ENCODE results near the gene EGLN3. TPM values are rescaled to one million over a fixed set of nuclear protein-coding genes. Genes with fewer than 3 reads are reported as not detected.
"Not testable (repeated sequence)": the region's sequence is repeated elsewhere in the genome, so short reads cannot be mapped to it uniquely, and the experiment has no call there.

The EGLN3 gene
- total RNA-seq, 2 donors from 2014 or later, result 10.8 to 11.4 TPM

DNA sequence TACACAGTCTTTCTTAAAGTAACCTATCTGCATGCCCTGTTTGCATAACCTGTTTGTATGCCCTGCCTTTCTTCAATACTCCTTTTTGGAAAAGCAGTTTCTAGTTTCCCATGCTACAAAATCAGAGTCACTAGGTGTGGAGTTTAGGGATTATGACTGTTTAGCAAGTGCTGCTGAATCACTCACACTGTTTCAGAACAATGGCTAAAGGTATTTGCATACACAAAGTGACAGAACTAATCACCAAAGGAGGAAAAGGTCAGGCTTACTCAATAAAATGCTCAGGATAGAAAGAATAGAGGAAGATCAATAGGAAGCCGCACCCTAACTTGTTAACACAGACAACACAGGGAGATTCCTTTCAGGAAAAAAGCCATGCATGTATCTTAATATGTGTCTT, 19.4 kb downstream of the EGLN3 start:
- Histone ChIP-seq H3K4me3 (no peak overlapping the region), H3K36me3 (no peaks in the 10 kb centered on the region), H3K27ac (no peak overlapping the region), H3K4me1 (ENCODE audit: control insufficient read depth in 1 of 2, low read depth in 2 of 2) (peaks cover 0 to 3% of the 10 kb centered on the region in 2 donors), H3K27me3 (replicated peaks; ENCODE audit: insufficient read depth) (no peaks in the 10 kb centered on the region), H3K9me3 (no peaks in the 10 kb centered on the region)
- ATAC-seq (ENCODE audit: insufficient number of reproducible peaks, low FRiP score, low read depth), result no peak
- no peak for DNase-seq (ENCODE audit: low spot score)
- TF ChIP-seq, protein P1, sequence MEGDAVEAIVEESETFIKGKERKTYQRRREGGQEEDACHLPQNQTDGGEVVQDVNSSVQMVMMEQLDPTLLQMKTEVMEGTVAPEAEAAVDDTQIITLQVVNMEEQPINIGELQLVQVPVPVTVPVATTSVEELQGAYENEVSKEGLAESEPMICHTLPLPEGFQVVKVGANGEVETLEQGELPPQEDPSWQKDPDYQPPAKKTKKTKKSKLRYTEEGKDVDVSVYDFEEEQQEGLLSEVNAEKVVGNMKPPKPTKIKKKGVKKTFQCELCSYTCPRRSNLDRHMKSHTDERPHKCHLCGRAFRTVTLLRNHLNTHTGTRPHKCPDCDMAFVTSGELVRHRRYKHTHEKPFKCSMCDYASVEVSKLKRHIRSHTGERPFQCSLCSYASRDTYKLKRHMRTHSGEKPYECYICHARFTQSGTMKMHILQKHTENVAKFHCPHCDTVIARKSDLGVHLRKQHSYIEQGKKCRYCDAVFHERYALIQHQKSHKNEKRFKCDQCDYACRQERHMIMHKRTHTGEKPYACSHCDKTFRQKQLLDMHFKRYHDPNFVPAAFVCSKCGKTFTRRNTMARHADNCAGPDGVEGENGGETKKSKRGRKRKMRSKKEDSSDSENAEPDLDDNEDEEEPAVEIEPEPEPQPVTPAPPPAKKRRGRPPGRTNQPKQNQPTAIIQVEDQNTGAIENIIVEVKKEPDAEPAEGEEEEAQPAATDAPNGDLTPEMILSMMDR (IDR thresholded peaks at IDR 0.05), result no peak

DNA sequence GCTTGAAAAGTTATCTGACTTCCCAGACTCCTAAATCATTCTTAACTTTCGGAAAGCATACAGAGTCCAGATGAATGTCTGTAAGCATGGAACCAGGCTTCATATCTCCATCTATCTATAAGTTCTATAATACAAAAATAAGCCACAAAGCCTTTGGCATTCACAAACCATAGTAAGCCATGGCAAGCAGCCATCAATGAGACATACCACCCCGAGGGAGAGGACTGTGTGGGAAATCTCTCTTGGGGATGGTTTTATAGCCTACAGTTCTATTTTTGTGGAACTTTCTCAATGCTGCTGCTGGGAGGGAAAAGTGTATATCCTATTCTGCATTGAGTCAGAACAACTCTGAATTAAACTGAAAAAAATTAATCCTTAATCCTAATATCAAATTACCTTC, 20.4 kb downstream of the EGLN3 start:
- H3K4me1 ChIP-seq (ENCODE audit: control insufficient read depth in 1 of 2, low read depth in 2 of 2), result no peaks in the 10 kb centered on the region
- H3K9me3 ChIP-seq, result no peaks in the 10 kb centered on the region
- H3K4me3 ChIP-seq, result no peak overlapping the region
- no peak overlapping the region for H3K27ac ChIP-seq
- TF ChIP-seq, protein P1 (IDR thresholded peaks at IDR 0.05), result no peak
- ATAC-seq (ENCODE audit: insufficient number of reproducible peaks, low FRiP score, low read depth), result no peak
- no peaks in the 10 kb centered on the region for H3K27me3 ChIP-seq (replicated peaks; ENCODE audit: insufficient read depth)
- no peaks in the 10 kb centered on the region for H3K36me3 ChIP-seq
- DNase-seq (ENCODE audit: low spot score), result no peak

DNA sequence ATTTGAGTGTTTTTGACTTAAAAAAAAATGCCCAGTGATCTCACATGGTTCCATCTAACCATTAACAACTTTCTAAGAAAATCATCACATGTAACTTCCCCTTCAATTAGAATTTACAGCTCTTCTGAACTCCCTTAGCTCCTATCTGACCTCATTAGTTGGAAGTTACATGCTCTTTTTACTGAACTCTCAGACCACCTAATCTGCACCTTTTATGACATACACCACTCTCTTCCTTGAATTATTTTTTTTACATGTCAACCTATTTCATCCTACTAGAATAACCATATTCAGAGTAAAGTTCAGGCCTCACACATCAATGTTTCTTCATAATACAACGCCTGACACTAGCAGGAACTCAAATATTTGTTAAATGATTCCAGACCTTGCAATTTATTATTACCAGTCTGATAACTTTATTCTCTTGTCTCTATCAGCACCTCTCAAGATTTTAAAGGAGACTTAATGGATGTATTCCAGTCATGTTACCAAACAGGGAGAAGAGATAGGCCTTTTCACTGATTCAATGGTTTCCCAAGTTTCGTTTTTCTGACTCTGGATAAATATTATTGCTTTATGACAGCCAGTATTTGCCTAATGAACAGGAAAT, 21.0 kb downstream of the EGLN3 start:
- Histone ChIP-seq H3K9me3 (no peaks in the 10 kb centered on the region), H3K36me3 (no peaks in the 10 kb centered on the region), H3K27me3 (replicated peaks; ENCODE audit: insufficient read depth) (no peaks in the 10 kb centered on the region), H3K27ac (no peak overlapping the region), H3K4me3 (no peak overlapping the region), H3K4me1 (ENCODE audit: control insufficient read depth in 1 of 2, low read depth in 2 of 2) (no peaks in the 10 kb centered on the region)
- TF ChIP-seq, protein P1 (IDR thresholded peaks at IDR 0.05), result no peak
- ATAC-seq (ENCODE audit: insufficient number of reproducible peaks, low FRiP score, low read depth) (no peak), DNase-seq (ENCODE audit: low spot score) (no peak)

DNA sequence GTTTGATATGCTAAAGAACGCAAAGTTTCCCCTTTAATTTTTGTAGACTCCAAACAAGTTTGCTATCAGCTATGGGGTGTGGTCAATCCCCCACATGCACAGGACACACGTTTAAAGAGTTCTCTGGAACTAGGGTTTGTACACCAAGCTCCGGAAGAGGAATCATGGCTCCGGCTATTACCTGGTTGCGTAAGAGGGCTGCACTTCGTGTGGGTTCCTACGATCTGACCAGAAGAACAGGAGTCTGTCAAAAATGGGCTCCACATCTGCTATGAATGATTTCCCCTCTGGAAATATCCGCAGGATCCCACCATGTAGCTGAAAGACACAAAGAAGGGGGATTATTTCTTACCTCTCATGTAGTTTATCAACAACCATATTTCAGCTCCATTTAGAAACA, 22.0 kb downstream of the EGLN3 start:
- H3K27me3 ChIP-seq (replicated peaks; ENCODE audit: insufficient read depth), result no peaks in the 10 kb centered on the region
- ATAC-seq (ENCODE audit: insufficient number of reproducible peaks, low FRiP score, low read depth), result no peak
- H3K36me3 ChIP-seq, result no peaks in the 10 kb centered on the region
- no peaks in the 10 kb centered on the region for H3K9me3 ChIP-seq
- no peak for DNase-seq (ENCODE audit: low spot score)
- TF ChIP-seq, protein P1 (IDR thresholded peaks at IDR 0.05), result no peak
- no peak overlapping the region for H3K27ac ChIP-seq
- no peaks in the 10 kb centered on the region for H3K4me1 ChIP-seq (ENCODE audit: control insufficient read depth in 1 of 2, low read depth in 2 of 2)
- no peak overlapping the region for H3K4me3 ChIP-seq

DNA sequence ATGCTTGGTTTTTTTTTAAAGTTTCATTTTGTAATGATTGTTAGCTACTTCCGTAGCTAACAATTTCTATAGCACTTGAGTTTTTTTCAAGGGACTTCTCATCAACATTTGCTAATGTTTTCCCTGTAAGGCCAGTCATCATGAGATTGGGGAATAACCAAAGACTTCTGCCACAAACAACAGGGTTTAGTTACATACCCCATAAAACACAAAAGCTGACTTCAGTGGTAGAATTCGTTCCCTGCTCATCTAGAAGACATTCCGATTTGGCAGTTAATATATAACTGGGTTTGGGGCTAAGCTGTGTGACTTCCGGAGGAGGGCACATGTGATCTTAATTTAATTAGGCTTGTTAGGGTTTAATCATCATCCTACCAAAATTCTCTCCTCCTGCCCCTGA, 22.9 kb downstream of the EGLN3 start:
- H3K9me3 ChIP-seq, result no peaks in the 10 kb centered on the region
- no peak for ATAC-seq (ENCODE audit: insufficient number of reproducible peaks, low FRiP score, low read depth)
- H3K4me3 ChIP-seq, result no peak overlapping the region
- H3K4me1 ChIP-seq (ENCODE audit: control insufficient read depth in 1 of 2, low read depth in 2 of 2), result no peaks in the 10 kb centered on the region
- TF ChIP-seq, protein P1 (IDR thresholded peaks at IDR 0.05), result no peak
- DNase-seq (ENCODE audit: low spot score), result no peak
- no peaks in the 10 kb centered on the region for H3K36me3 ChIP-seq
- no peak overlapping the region for H3K27ac ChIP-seq
- H3K27me3 ChIP-seq (replicated peaks; ENCODE audit: insufficient read depth), result no peaks in the 10 kb centered on the region

DNA sequence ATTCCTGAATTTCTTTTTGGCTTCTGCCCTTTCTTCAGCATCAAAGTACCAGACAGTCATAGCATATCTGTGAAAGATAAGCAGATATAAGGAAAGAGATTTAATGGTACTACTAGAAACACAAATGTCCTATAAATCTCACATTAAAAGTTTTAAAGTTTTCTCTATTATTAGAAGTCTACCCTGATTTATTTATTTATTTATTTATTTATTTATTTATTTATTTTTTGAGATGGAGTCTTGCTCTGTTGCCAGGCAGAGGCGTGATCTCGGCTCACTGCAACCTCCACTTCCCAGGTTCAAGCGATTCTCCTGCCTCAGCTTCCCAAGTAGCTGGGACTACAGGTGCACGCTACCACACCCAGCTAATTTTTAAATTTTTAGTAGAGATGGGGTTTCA, 23.9 kb downstream of the EGLN3 start:
- H3K36me3 ChIP-seq; ATAC-seq (ENCODE audit: insufficient number of reproducible peaks, low FRiP score, low read depth); H3K27me3 ChIP-seq (replicated peaks; ENCODE audit: insufficient read depth); H3K4me1 ChIP-seq (ENCODE audit: control insufficient read depth in 1 of 2, low read depth in 2 of 2); H3K9me3 ChIP-seq; H3K27ac ChIP-seq; DNase-seq (ENCODE audit: low spot score); H3K4me3 ChIP-seq: not testable (repeated sequence)
